K562 (cell line): ENCODE measurements around the gene DHTKD1. TPM values are rescaled to one million over a fixed set of nuclear protein-coding genes. Genes with fewer than 3 reads are reported as not detected.

Experiments
- ARID1B ChIP-seq: fragments of 450-650 bp; IDR thresholded peaks from 2 replicates; pipeline ENCODE4 v1.6.1; 2016; ENCODE audit warnings: antibody characterized with exemption, mild to moderate bottlenecking, inconsistent platforms
- ATF7 ChIP-seq: fragments of 450-650 bp; IDR thresholded peaks from 2 replicates; pipeline ENCODE4 v1.7.1; 2014; ENCODE audit warnings: mild to moderate bottlenecking, moderate library complexity
- BRD9 ChIP-seq: fragments of 450-650 bp; IDR thresholded peaks from 2 replicates; pipeline ENCODE4 v1.6.1; 2018; ENCODE audit warnings: low read depth; ENCODE audit not compliant: partially characterized antibody
- C11orf30 ChIP-seq: fragments of 450-650 bp; IDR thresholded peaks from 2 replicates; pipeline ENCODE4 v1.6.1; 2016; ENCODE audit warnings: low read depth, mild to moderate bottlenecking
- CBFB ChIP-seq: sonication (generic); formaldehyde crosslinking; IDR thresholded peaks from 2 replicates; pipeline ENCODE4 v1.4.0; 2020; ENCODE audit warnings: mild to moderate bottlenecking, missing genetic modification reagents
- CHD4 ChIP-seq: fragments of 200-600 bp; sonication (generic); IDR thresholded peaks from 3 replicates; pipeline ENCODE4 v1.6.1; 2012; ENCODE audit warnings: low read depth, mild to moderate bottlenecking, mixed read lengths, low read length, inconsistent platforms; ENCODE audit not compliant: insufficient read depth, insufficient replicate concordance, poor library complexity, severe bottlenecking
- HNRNPK ChIP-seq: fragments of 200-400 bp; formaldehyde crosslinking; IDR thresholded peaks from one replicate; pipeline ENCODE4 v1.6.1; 2018; ENCODE audit warnings: mild to moderate bottlenecking, low read depth, low read length; ENCODE audit not compliant: poor library complexity, severe bottlenecking
- MCM5 ChIP-seq: fragments of 450-650 bp; IDR thresholded peaks from 2 replicates; pipeline ENCODE4 v1.6.1; 2016; ENCODE audit warnings: low read depth
- MED1 ChIP-seq: sonication (generic); formaldehyde crosslinking; IDR thresholded peaks from 2 replicates; pipeline ENCODE4 v1.8.1; 2023; ENCODE audit warnings: missing genetic modification reagents, borderline replicate concordance
- MTF1 ChIP-seq: fragments of 250-450 bp; sonication (Bioruptor Pico); IDR thresholded peaks from 2 replicates; pipeline ENCODE4 v1.9.0; 2021; ENCODE audit warnings: moderate library complexity, mild to moderate bottlenecking, inconsistent platforms, borderline replicate concordance
- MYC ChIP-seq, 2 experiments: fragments of 250-450 bp in 1 of 2; sonication (Bioruptor Pico) in 1 of 2; IDR thresholded peaks; 2 replicates each; pipeline versions ENCODE4 v1.5.1 to v1.6.1; 2012 to 2021; ENCODE audit warnings: low read depth in 2 of 2, borderline replicate concordance in 1 of 2, improper control_type of control experiment in 1 of 2, low read length in 1 of 2, mild to moderate bottlenecking in 1 of 2, moderate library complexity in 1 of 2
- NCOA1 ChIP-seq: fragments of 450-650 bp; IDR thresholded peaks from 2 replicates; pipeline ENCODE4 v1.6.1; 2016; ENCODE audit warnings: low read depth
- NCOA6 ChIP-seq: fragments of 450-650 bp; IDR thresholded peaks from 2 replicates; pipeline ENCODE4 v1.6.1; 2017; ENCODE audit warnings: mild to moderate bottlenecking
- POLR2AphosphoS5 ChIP-seq: IDR thresholded peaks from 2 replicates; pipeline ENCODE4 v1.6.1; 2011; ENCODE audit warnings: mild to moderate bottlenecking, low read depth, low read length, moderate library complexity; ENCODE audit not compliant: control insufficient read depth, insufficient read depth
- RBM15 ChIP-seq: fragments of 200-400 bp; formaldehyde crosslinking; IDR thresholded peaks from 2 replicates; pipeline ENCODE4 v1.6.1; 2018; ENCODE audit warnings: mild to moderate bottlenecking, low read length, moderate library complexity; ENCODE audit not compliant: insufficient read depth
- RBM34 ChIP-seq: fragments of 200-400 bp; formaldehyde crosslinking; IDR thresholded peaks from 2 replicates; pipeline ENCODE4 v1.6.1; 2018; ENCODE audit warnings: low read length, borderline replicate concordance; ENCODE audit not compliant: insufficient read depth
- SMARCA4 ChIP-seq: fragments of 450-650 bp; IDR thresholded peaks from 2 replicates; pipeline ENCODE4 v1.6.1; 2016
- TRIM24 ChIP-seq, 2 experiments: fragments of 450-650 bp; IDR thresholded peaks; 2 replicates each; pipeline ENCODE4 v1.6.1; 2016
- U2AF2 ChIP-seq: fragments of 200-400 bp; formaldehyde crosslinking; optimal IDR thresholded peaks from 2 replicates; pipeline ENCODE3; 2017; ENCODE audit warnings: low read depth, mild to moderate bottlenecking, low read length
- ZNF124 ChIP-seq: sonication (generic); formaldehyde crosslinking; IDR thresholded peaks from 2 replicates; pipeline ENCODE4 v1.8.1; 2022; ENCODE audit warnings: missing genetic modification reagents
- ZNF354B ChIP-seq: fragments of 250-450 bp; sonication (Bioruptor Pico); IDR thresholded peaks from 2 replicates; pipeline ENCODE4 v1.4.0; 2020
- ZNF551 ChIP-seq: fragments of 250-450 bp; sonication (Bioruptor Pico); IDR thresholded peaks from 2 replicates; pipeline ENCODE4 v1.5.0; 2021; ENCODE audit warnings: mild to moderate bottlenecking, moderate library complexity
- polyA plus RNA-seq, 8 experiments: library from polyadenylated mRNA; depleted of rRNA in 4 of 8; stranded (reverse) in 5 of 8; unstranded in 3 of 8; fragments of >200 nt; fragmentation: Nextera tagmentation in 2 of 8; fragmentation: Illumina TruSeq in 1 of 8; extraction: Ambion mirVana in 2 of 8; extraction: Trizol in 1 of 8; gene quantifications; 2 replicates each; pipeline versions ENCODE4 v1.2.1 to v1.2.3, GENCODE V29; 2011 to 2014; ENCODE audit warnings: inconsistent platforms in 1 of 8, missing spikeins in 1 of 8
- total RNA-seq, 7 experiments: library from RNA; depleted of rRNA in 6 of 7; stranded (reverse); fragments of >200 nt in 6 of 7; fragmentation: Illumina TruSeq in 2 of 7; extraction: Trizol in 2 of 7; gene quantifications; 2 replicates each; pipeline versions ENCODE4 v1.2.1 to v1.2.3, GENCODE V29; 2011 to 2021; ENCODE audit warnings: low replicate concordance in 1 of 7
- TF ChIP-seq, protein P1 (sequence below): sonication (generic); formaldehyde crosslinking; IDR thresholded peaks from 2 replicates; pipeline ENCODE4 v1.8.1; 2023; ENCODE audit warnings: mild to moderate bottlenecking, missing genetic modification reagents
- TF ChIP-seq, protein P2 (sequence below): sonication (generic); formaldehyde crosslinking; IDR thresholded peaks from 2 replicates; pipeline ENCODE4 v1.8.1; 2023; ENCODE audit warnings: mild to moderate bottlenecking, missing genetic modification reagents
- TF ChIP-seq, protein P3 (sequence below): fragments of 450-650 bp; IDR thresholded peaks from 2 replicates; pipeline ENCODE4 v1.6.1; 2016; ENCODE audit warnings: antibody characterized with exemption

DHTKD1 gene
- total and polyA plus RNA-seq, 9 of the 15 experiments (the other 6 are each of a cell fraction or from before 2014, with no cell fraction given), result 3.1 to 19.7 (median 6.8) TPM

DNA sequence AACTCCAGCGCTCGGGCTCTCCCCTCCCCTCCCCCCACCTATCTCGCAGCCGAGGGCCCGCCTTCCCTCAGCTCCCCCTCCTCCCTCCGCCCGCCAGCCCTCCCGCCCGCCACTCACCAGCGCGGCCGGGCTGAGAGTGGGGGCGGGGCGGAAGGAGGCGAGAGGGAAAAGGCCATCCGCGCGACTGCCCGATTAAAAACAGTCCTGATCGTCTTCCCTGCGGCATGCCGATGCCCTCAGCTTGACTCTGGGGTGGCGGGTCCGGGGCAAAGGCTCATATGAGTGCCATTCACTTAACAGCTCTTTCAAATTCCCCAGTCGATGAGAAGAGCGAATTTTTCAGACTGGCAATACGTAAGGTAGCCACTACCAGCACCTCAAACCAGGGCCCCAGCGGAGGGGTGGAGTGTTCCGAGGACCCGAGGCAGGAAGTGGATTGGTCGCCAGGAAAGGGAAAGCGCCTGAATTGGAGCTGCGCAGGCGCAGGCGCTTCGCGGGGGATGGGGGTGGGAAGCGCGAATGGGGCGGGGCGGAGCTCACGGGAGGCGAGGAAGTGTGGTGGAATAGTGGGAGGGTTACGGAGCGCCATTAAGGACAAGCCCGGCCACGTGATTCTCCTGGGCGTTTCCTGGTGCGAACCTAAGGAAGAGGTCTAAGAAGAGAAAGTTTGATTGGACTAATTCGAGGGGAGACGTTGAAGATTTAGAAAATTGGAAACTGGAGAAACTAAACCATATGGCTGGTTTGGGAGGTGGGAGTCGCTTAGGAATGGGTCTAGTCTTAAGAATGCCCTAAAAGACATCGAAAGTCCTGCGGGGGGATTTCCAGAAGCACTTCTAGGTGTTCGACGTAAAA, 25.7 kb upstream of the DHTKD1 start, which contains the start of gene UPF2 (continued):
- TF ChIP-seq HNRNPK, result no peak
- peak; percentile 88 for TF ChIP-seq MYC (IDR thresholded peaks at IDR 0.05; ENCODE audit: low read depth, low read length)
- TF ChIP-seq MYC (CRISPR knock-in tag; IDR thresholded peaks at IDR 0.05; ENCODE audit: borderline replicate concordance, low read depth), result 0 out of 2 replicates have a peak, but pooled peaks have one; percentile 60
- TF ChIP-seq POLR2AphosphoS5, result peak; percentile 43
- no peak for TF ChIP-seq ZNF124 (CRISPR knock-in tag)
- TF ChIP-seq CHD4, result no peak
- no peak for TF ChIP-seq RBM15
- TF ChIP-seq, protein P1, sequence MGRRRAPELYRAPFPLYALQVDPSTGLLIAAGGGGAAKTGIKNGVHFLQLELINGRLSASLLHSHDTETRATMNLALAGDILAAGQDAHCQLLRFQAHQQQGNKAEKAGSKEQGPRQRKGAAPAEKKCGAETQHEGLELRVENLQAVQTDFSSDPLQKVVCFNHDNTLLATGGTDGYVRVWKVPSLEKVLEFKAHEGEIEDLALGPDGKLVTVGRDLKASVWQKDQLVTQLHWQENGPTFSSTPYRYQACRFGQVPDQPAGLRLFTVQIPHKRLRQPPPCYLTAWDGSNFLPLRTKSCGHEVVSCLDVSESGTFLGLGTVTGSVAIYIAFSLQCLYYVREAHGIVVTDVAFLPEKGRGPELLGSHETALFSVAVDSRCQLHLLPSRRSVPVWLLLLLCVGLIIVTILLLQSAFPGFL (CRISPR knock-in tag), result no peak
- no peak for TF ChIP-seq MED1 (CRISPR knock-in tag)
- TF ChIP-seq NCOA6, result no peak
- TF ChIP-seq, protein P2, sequence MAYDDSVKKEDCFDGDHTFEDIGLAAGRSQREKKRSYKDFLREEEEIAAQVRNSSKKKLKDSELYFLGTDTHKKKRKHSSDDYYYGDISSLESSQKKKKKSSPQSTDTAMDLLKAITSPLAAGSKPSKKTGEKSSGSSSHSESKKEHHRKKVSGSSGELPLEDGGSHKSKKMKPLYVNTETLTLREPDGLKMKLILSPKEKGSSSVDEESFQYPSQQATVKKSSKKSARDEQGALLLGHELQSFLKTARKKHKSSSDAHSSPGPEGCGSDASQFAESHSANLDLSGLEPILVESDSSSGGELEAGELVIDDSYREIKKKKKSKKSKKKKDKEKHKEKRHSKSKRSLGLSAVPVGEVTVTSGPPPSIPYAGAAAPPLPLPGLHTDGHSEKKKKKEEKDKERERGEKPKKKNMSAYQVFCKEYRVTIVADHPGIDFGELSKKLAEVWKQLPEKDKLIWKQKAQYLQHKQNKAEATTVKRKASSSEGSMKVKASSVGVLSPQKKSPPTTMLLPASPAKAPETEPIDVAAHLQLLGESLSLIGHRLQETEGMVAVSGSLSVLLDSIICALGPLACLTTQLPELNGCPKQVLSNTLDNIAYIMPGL (CRISPR knock-in tag), result no peak
- peak; percentile 72 for TF ChIP-seq C11orf30
- TF ChIP-seq NCOA1, result no peak
- no peak for TF ChIP-seq BRD9
- no peak for TF ChIP-seq U2AF2
- TF ChIP-seq RBM34, result no peak
- no peak for TF ChIP-seq MCM5
- TF ChIP-seq, protein P3, sequence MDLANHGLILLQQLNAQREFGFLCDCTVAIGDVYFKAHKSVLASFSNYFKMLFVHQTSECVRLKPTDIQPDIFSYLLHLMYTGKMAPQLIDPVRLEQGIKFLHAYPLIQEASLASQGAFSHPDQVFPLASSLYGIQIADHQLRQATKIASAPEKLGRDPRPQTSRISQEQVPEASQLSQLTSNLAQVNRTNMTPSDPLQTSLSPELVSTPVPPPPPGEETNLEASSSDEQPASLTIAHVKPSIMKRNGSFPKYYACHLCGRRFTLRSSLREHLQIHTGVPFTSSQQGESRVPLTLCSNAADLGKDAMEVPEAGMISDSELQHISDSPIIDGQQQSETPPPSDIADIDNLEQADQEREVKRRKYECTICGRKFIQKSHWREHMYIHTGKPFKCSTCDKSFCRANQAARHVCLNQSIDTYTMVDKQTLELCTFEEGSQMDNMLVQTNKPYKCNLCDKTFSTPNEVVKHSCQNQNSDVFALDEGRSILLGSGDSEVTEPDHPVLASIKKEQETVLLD, result peak; percentile 95
- TF ChIP-seq ZNF354B (CRISPR knock-in tag), result no peak
- TF ChIP-seq CBFB, result no peak
- TF ChIP-seq ZNF551, result no peak
- TF ChIP-seq ARID1B, result 0 out of 2 replicates have a peak, but pooled peaks have one; percentile 5
- peak in 1 of 2 experiments; percentile 42; a peak in 2 of 4 replicates for TF ChIP-seq TRIM24 (IDR thresholded peaks at IDR 0.05)
- TF ChIP-seq ATF7, result peak; percentile 75
- TF ChIP-seq SMARCA4, result no peak
- TF ChIP-seq MTF1 (CRISPR knock-in tag), result no peak
